CD14-positive monocyte (primary cell): ENCODE data around the gene MIOX. TPM values are rescaled to one million over a fixed set of nuclear protein-coding genes. Genes with fewer than 3 reads are reported as not detected.

Experiments used
- DNase-seq, 3 donors: peaks; one replicate each; pipeline ENCODE4 v3.0.0-alpha.2; 2011 to 2022
- H2AFZ ChIP-seq: 2 replicates; pipeline ENCODE4 v1.6.0; 2012; ENCODE audit warnings: mild to moderate bottlenecking, low read depth, low read length, inconsistent platforms; ENCODE audit not compliant: insufficient read depth, poor library complexity, severe bottlenecking
- H3K27ac ChIP-seq, 2 donors: 1 replicate in 1 of 2; 2 replicates in 1 of 2; pipeline ENCODE4 v1.5.1; 2012 to 2013; ENCODE audit warnings: low read length in 2 of 2, control low read depth in 1 of 2, inconsistent platforms in 1 of 2, low read depth in 1 of 2, mild to moderate bottlenecking in 1 of 2
- H3K27me3 ChIP-seq, 2 donors: one replicate each; pipeline versions ENCODE4 v1.6.0 to v1.6.1; 2011 to 2013; ENCODE audit warnings: low read length in 2 of 2; ENCODE audit not compliant: control insufficient read depth in 2 of 2, insufficient read depth in 2 of 2
- H3K36me3 ChIP-seq, 2 donors: replicated peaks in 1 of 2; 1 replicate in 1 of 2; 2 replicates in 1 of 2; pipeline versions ENCODE4 v1.5.1 to v1.6.1; 2012 to 2013; ENCODE audit warnings: low read length in 2 of 2, control low read depth in 1 of 2, inconsistent platforms in 1 of 2, mild to moderate bottlenecking in 1 of 2; ENCODE audit not compliant: insufficient read depth in 2 of 2, control insufficient read depth in 1 of 2
- H3K4me1 ChIP-seq, 2 donors: 1 replicate in 1 of 2; 2 replicates in 1 of 2; pipeline versions ENCODE4 v1.5.1 to v1.6.1; 2012 to 2013; ENCODE audit warnings: low read length in 2 of 2, control low read depth in 1 of 2, inconsistent platforms in 1 of 2, mild to moderate bottlenecking in 1 of 2, moderate library complexity in 1 of 2; ENCODE audit not compliant: insufficient read depth in 2 of 2, control insufficient read depth in 1 of 2
- H3K4me2 ChIP-seq: replicated peaks from 2 replicates; pipeline ENCODE3; 2012; ENCODE audit warnings: low read length, moderate library complexity, mild to moderate bottlenecking; ENCODE audit not compliant: poor library complexity, severe bottlenecking; ENCODE audit errors: extremely low read depth
- H3K4me3 ChIP-seq, 3 experiments: fragments of 200-600 bp in 1 of 3; sonication (generic) in 1 of 3; replicated peaks in 1 of 3; 1 replicate in 2 of 3; 2 replicates in 1 of 3; pipeline ENCODE4 v1.5.1; 2011 to 2013; ENCODE audit warnings: low read length in 3 of 3, mild to moderate bottlenecking in 3 of 3, control low read depth in 2 of 3, low read depth in 2 of 3, inconsistent platforms in 1 of 3, moderate library complexity in 1 of 3
- H3K79me2 ChIP-seq: 2 replicates; pipeline ENCODE4 v1.6.0; 2012; ENCODE audit warnings: mild to moderate bottlenecking, control low read depth, inconsistent platforms, low read length, moderate library complexity; ENCODE audit not compliant: insufficient read depth
- H3K9ac ChIP-seq: 2 replicates; pipeline ENCODE4 v1.6.0; 2017; ENCODE audit warnings: low read length, mild to moderate bottlenecking; ENCODE audit not compliant: insufficient read depth, poor library complexity, severe bottlenecking
- H3K9me3 ChIP-seq, 2 donors: replicated peaks in 1 of 2; 1 replicate in 1 of 2; 2 replicates in 1 of 2; pipeline versions ENCODE4 v1.5.1 to v1.6.1; 2012 to 2013; ENCODE audit warnings: low read length in 2 of 2, control low read depth in 1 of 2; ENCODE audit not compliant: control insufficient read depth in 1 of 2, insufficient read depth in 1 of 2
- H4K20me1 ChIP-seq: 2 replicates; pipeline ENCODE4 v1.6.0; 2012; ENCODE audit warnings: mild to moderate bottlenecking, low read length, control low read depth, moderate library complexity; ENCODE audit not compliant: insufficient read depth
- H3K27ac Mint-ChIP-seq, 7 donors: one replicate each; pipeline ENCODE4 v1.8.0; 2020; ENCODE audit warnings: mild to moderate bottlenecking in 7 of 7, mixed read lengths in 7 of 7, moderate library complexity in 6 of 7, inconsistent platforms in 2 of 7
- H3K27me3 Mint-ChIP-seq, 3 donors: one replicate each; pipeline ENCODE4 v1.8.0; 2021 to 2022; ENCODE audit warnings: low read depth in 3 of 3, mild to moderate bottlenecking in 3 of 3, mixed read lengths in 3 of 3, moderate library complexity in 3 of 3, inconsistent platforms in 1 of 3
- H3K36me3 Mint-ChIP-seq, 2 donors: one replicate each; pipeline ENCODE4 v1.8.0; 2020; ENCODE audit warnings: mixed read lengths in 2 of 2, inconsistent platforms in 1 of 2, mild to moderate bottlenecking in 1 of 2
- H3K4me1 Mint-ChIP-seq: one replicate; pipeline ENCODE4 v1.8.0; 2020; ENCODE audit warnings: mild to moderate bottlenecking, mixed read lengths
- H3K4me3 Mint-ChIP-seq, 2 donors: one replicate each; pipeline ENCODE4 v1.8.0; 2020; ENCODE audit warnings: mild to moderate bottlenecking in 2 of 2, mixed read lengths in 2 of 2, moderate library complexity in 1 of 2
- H3K9me3 Mint-ChIP-seq, 7 donors: one replicate each; pipeline ENCODE4 v1.8.0; 2020 to 2022; ENCODE audit warnings: mixed read lengths in 7 of 7, mild to moderate bottlenecking in 6 of 7, moderate library complexity in 6 of 7, inconsistent platforms in 2 of 7
- CTCF ChIP-seq: fragments of 200-600 bp; IDR thresholded peaks from one replicate; pipeline ENCODE4 v1.8.0; 2022; ENCODE audit warnings: antibody characterized with exemption, mild to moderate bottlenecking
- WGBS: methylation state at CpG from one replicate; pipeline ENCODE4 v1.1.5; 2013; ENCODE audit warnings: missing lambda C conversion rate; ENCODE audit not compliant: insufficient coverage; 5-methylcytosine and 5-hydroxymethylcytosine counted together
- intact Hi-C, 2 donors: fragments of 100-400 bp; cut with micrococcal nuclease; formaldehyde crosslinking; loops; one replicate each; pipeline versions ENCODE4 v1.15.0 to v1.15.1; 2023
- polyA plus RNA-seq, 3 donors: library from polyadenylated mRNA; depleted of rRNA in 1 of 3; unstranded in 2 of 3; stranded (reverse) in 1 of 3; fragments of 300-500 nt in 2 of 3; fragments of >200 nt in 1 of 3; fragmentation: Illumina TruSeq in 2 of 3; gene quantifications; 1 replicate in 2 of 3; 2 replicates in 1 of 3; pipeline ENCODE4 v1.2.3, GENCODE V29; 2012 to 2021

MIOX gene
- polyA plus RNA-seq, 3 donors: not detected

DNA sequence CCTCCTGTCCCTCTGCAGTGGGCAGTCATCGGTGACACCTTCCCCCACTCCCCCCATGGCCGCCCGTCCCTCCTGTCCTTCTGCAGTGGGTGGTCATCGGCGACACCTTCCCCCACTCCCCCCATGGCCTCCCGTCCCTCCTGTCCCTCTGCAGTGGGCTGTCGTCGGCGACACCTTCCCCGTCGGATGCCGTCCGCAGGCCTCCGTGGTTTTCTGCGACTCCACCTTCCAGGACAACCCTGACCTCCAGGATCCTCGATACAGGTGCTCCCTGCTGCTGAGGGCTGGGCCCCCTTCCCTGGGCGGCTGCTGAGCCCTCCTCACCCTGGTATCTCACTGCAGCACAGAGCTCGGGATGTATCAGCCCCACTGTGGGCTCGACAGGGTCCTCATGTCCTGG, 2.2 kb downstream of the MIOX start:
- H3K4me1 ChIP-seq: peaks cover 0 to 9% of the 10 kb centered on the region in 2 donors
- H2AFZ ChIP-seq: no peak overlapping the region
- 94% methylated on average over 19 of the region's 19 CpGs for WGBS
- Mint-ChIP-seq H3K9me3 (no peaks in the 10 kb centered on the region), H3K4me1 (peaks cover 8% of the 10 kb centered on the region), H3K36me3 (no peaks in the 10 kb centered on the region), H3K27me3 (peaks cover 8 to 22% (median 10%) of the 10 kb centered on the region in 3 donors), H3K27ac (peak overlapping the region in 1 of 7 donors; percentile 15), H3K4me3 (no peak overlapping the region)
- H3K9ac ChIP-seq: no peak overlapping the region
- no peaks in the 10 kb centered on the region for H3K36me3 ChIP-seq
- TF ChIP-seq CTCF: no peak
- H3K4me3 ChIP-seq: no peak overlapping the region
- intact Hi-C loops: no loop called here
- H4K20me1 ChIP-seq: no peaks in the 10 kb centered on the region
- H3K4me2 ChIP-seq: no peak overlapping the region
- H3K27me3 ChIP-seq: no peaks in the 10 kb centered on the region
- no peak overlapping the region for H3K27ac ChIP-seq
- no peak for DNase-seq
- H3K9me3 ChIP-seq: no peaks in the 10 kb centered on the region
- no peaks in the 10 kb centered on the region for H3K79me2 ChIP-seq

DNA sequence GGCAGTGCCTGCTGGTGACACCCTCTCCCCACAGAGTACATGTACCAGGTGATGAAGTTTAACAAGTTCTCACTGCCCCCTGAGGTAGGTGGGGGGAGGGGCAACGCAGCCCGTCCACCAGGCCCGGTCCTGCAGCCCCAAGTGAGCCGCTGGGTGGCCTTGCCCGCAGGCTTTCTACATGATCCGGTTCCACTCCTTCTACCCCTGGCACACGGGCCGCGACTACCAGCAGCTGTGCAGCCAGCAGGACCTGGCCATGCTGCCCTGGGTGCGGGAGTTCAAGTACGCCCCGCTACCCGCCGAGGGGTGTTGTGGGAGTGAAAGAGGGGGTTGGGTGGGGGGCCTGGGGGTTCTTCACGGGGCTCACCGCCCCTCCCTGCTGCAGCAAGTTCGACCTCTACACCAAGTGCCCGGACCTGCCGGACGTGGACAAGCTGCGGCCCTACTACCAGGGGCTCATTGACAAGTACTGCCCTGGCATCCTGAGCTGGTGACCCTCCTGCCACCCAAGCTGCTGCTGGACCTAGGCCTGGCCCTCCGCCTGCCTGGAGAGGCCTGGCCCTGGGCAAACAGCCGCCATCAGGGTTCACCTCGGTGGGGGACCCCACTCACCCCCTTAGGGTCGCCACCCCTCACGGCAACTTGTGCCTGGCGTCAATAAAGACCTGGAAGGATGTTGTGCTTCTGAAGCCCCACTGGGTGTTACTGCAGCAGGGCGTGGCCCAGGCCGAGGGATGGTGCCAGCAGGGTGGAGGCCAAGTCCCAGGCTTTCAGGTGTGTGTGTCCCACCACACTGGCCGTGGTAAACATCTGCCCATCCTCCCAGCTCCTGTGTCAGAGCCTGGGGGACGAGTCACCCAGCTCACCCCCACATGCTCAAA, 2.9 kb downstream of the MIOX start:
- Histone ChIP-seq H3K27me3 (no peaks in the 10 kb centered on the region), H3K9ac (no peak overlapping the region), H3K4me1 (peaks cover 0 to 9% of the 10 kb centered on the region in 2 donors), H3K4me2 (no peak overlapping the region), H2AFZ (no peak overlapping the region), H3K27ac (no peak overlapping the region), H3K4me3 (no peak overlapping the region), H3K9me3 (no peaks in the 10 kb centered on the region), H3K36me3 (no peaks in the 10 kb centered on the region), H3K79me2 (no peaks in the 10 kb centered on the region), H4K20me1 (no peaks in the 10 kb centered on the region)
- no peak overlapping the region for H3K27ac Mint-ChIP-seq
- no peak overlapping the region for H3K4me3 Mint-ChIP-seq
- peaks cover 8 to 21% (median 11%) of the 10 kb centered on the region in 3 donors for H3K27me3 Mint-ChIP-seq
- intact Hi-C loops: loop anchor here in 1 of 2 donors (10.0 kb wide), 1 partner anchor 135 kb away; no protein-coding TSS in a partner anchor
- H3K36me3 Mint-ChIP-seq: no peaks in the 10 kb centered on the region
- TF ChIP-seq CTCF: no peak
- no peaks in the 10 kb centered on the region for H3K9me3 Mint-ChIP-seq
- no peak for DNase-seq
- WGBS: 87% methylated on average over 21 of the region's 31 CpGs
- peaks cover 8% of the 10 kb centered on the region for H3K4me1 Mint-ChIP-seq
